GM12873 (cell line): ENCODE data around the gene FMR1.

Experiments
- TF ChIP-seq, protein P1 (sequence below): IDR thresholded peaks from 2 replicates; pipeline ENCODE4 v1.5.1; 2012; ENCODE audit warnings: low read depth, mild to moderate bottlenecking, moderate library complexity, low read length, control low read depth; ENCODE audit not compliant: insufficient read depth; ENCODE audit errors: missing control alignments

The FMR1 gene

DNA sequence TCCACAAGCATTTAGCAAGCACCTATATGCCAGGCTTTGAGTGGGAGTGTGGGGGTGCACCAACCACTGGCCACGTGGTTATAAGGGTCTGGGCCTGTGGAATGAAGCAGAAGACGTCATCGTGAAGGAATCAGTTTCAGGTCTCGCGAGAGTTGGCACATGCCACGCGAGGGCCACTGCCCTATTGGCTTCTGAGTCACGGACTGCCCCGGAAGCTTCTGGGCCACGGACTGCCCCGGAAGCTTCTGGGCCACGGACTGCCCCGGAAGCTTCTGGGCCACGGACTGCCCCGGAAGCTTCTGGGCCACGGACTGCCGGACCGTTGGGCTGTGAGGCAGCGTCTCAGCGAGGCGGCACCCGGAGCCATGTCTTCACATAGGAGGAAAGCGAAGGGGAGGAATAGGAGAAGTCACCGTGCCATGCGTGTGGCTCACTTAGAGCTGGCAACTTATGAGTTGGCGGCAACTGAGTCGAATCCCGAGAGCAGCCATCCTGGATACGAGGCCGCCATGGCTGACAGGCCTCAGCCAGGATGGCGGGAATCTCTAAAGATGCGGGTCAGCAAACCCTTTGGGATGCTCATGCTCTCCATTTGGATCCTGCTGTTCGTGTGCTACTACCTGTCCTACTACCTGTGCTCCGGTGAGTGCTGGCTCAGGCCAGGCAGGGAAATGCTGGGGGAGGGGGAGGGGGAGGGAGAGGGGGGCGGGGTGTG is 69.5 kb downstream of the FMR1 start, which contains the start of gene FMR1NB:
Gene FMR1NB (plus strand): TSS at position 300 of the 715 bp plus-strand sequence. CDS start 66 bp downstream, at position 366.
- TF ChIP-seq, protein P1, sequence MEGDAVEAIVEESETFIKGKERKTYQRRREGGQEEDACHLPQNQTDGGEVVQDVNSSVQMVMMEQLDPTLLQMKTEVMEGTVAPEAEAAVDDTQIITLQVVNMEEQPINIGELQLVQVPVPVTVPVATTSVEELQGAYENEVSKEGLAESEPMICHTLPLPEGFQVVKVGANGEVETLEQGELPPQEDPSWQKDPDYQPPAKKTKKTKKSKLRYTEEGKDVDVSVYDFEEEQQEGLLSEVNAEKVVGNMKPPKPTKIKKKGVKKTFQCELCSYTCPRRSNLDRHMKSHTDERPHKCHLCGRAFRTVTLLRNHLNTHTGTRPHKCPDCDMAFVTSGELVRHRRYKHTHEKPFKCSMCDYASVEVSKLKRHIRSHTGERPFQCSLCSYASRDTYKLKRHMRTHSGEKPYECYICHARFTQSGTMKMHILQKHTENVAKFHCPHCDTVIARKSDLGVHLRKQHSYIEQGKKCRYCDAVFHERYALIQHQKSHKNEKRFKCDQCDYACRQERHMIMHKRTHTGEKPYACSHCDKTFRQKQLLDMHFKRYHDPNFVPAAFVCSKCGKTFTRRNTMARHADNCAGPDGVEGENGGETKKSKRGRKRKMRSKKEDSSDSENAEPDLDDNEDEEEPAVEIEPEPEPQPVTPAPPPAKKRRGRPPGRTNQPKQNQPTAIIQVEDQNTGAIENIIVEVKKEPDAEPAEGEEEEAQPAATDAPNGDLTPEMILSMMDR = no peak
